ENCODE data around the gene SPPL2B. TPM values are rescaled to one million over a fixed set of nuclear protein-coding genes. Genes with fewer than 3 reads are reported as not detected.

Gene SPPL2B
- total RNA-seq, 2 experiments from 2014 or later, result 58.9 to 68.2 TPM

DNA sequence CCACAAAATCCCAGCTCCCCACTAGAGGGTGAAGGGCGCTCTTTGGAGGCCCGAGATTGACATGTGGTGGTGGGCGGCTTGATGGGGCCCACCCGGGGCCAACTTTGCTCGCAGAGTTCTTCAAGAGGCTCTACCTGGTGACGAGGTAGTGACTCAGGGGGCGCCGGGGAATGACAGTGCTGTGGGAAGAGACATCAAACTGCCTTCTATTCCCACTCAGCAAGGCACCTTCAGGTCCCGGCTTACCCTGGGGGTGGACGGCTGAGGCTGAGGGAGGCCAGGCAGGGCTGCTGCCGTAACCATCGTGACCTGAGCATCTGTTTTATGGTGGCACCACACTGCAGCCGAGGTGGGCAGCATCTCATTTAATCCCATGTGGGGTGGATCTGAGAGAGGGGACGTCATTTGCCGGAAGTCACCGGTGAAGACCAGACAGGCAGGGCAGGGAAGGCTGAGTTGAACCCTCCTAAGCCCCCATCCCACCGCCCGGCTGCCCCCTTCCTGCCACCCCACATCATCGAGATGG is 22.1 kb upstream of the SPPL2B start:
- H3K9me3 Mint-ChIP-seq, result no peaks in the 10 kb centered on the region
- POLR2A ChIA-PET, result interaction anchor here (1.0 to 1.4 kb wide), 2 partner anchors 24 to 29 kb away, joined by 3 read pairs; partner anchors contain the start of gene PEAK3

DNA sequence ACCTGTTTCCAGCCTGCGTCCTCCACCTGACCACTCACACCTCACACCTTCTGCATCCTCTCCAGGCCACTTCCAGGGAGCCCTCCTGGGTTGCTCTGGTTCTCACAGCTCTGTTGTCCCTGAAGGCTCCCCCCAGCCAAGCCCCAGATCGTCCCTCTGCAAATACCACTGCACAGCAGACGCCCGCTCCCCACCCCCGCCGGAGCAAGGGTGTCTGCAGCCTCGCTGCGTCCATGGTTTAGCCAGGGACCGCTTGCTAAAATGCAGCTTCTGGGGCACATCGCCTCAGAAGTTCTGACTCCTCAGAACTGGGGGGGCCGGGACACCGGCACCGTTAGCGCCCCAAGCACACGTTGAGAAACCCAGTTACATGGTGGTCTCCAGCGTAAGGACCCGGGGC is 21.5 kb upstream of the SPPL2B start:
- peaks cover 2% of the 10 kb centered on the region for H3K4me1 Mint-ChIP-seq
- POLR2A ChIA-PET, result interaction anchor here (1.4 kb wide), 1 partner anchor 25 kb away, joined by 3 read pairs; the partner anchor contains the start of gene PEAK3
- H3K9me3 Mint-ChIP-seq, result no peaks in the 10 kb centered on the region
- peaks cover 62% of the 10 kb centered on the region for H3K27me3 Mint-ChIP-seq
- no peak for DNase-seq
- H3K27ac Mint-ChIP-seq, result no peak overlapping the region
- H3K36me3 Mint-ChIP-seq (ENCODE audit: low read depth), result no peaks in the 10 kb centered on the region
- H3K4me3 Mint-ChIP-seq, result no peak overlapping the region
- CTCF ChIA-PET, result interaction anchor here (1.4 kb wide), 1 partner anchor 45 kb away, joined by 3 read pairs; no protein-coding TSS in a partner anchor

More for the DNA sequence above, 22.1 kb upstream of the SPPL2B start:
- DNase-seq, result no peak
- Mint-ChIP-seq H3K36me3 (ENCODE audit: low read depth) (no peaks in the 10 kb centered on the region), H3K27me3 (peaks cover 65% of the 10 kb centered on the region), H3K4me1 (peaks cover 2% of the 10 kb centered on the region), H3K27ac (no peak overlapping the region), H3K4me3 (no peak overlapping the region)
- CTCF ChIA-PET, result interaction anchor here (1.4 kb wide), 1 partner anchor 45 kb away, joined by 3 read pairs; no protein-coding TSS in a partner anchor

DNA sequence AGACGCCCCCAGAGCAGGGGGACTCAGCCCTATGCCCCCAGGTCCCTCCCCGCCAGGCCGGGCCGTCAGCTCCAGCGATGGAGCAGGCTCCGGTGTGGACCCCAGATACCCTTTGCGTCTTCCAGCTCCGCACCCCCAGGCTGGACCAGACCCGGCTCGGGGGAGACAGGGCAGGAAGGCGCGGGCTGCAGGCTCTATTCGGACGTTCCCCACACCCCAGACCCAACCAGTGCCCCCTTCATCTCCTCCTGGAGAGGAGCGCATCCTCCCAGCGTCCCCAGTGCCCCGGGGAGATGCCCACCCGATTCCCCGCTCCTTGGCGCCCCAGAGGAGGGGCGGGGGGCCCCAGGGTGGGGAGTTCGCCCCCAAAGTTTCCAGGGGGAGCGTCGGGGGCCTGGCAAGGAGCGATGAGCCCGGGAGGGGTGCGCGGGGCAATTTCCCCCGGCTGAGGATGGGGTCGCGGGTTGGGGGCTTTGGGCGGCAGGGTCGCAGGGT is 20.9 kb upstream of the SPPL2B start:
- POLR2A ChIA-PET, result no interaction called here
- DNase-seq, result no peak
- Mint-ChIP-seq H3K27ac (no peak overlapping the region), H3K4me3 (no peak overlapping the region), H3K27me3 (peaks cover 64% of the 10 kb centered on the region), H3K36me3 (ENCODE audit: low read depth) (no peaks in the 10 kb centered on the region), H3K4me1 (peaks cover 2% of the 10 kb centered on the region), H3K9me3 (no peaks in the 10 kb centered on the region)
- CTCF ChIA-PET, result no interaction called here

DNA sequence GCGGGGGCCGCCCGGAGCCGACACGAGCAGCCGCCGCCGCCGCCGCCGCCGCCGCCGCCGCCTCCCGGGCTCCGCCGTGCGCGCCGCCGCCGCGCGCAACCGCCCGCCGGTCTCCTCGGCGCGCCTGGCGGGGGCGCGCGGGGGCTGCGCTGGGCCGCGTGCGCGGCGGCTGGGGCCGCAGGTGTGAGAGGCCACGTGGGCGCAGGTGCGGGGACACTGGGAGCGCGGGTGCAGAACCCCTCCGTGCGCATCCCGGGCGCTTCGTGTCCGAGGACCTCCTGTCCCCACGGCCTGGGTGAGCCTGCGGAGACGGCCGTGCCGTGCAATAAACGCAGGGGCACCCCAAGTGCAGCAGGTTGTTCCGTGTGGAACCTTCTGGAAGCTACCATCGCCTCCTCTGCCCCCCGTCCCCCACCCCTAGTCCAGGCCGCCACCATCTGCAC is 20.3 kb upstream of the SPPL2B start, which contains the start of gene LINGO3:
Gene LINGO3, minus strand, starts transcription at position 41 of the 443 bp plus-strand sequence. CDS start 16,378 bp downstream, outside the sequence.
- ChIA-PET CTCF (no interaction called here), POLR2A (no interaction called here)
- Mint-ChIP-seq H3K36me3 (ENCODE audit: low read depth) (no peaks in the 10 kb centered on the region), H3K27me3 (peaks cover 62% of the 10 kb centered on the region), H3K4me3 (no peak within 1 kb of the TSS), H3K9me3 (no peaks in the 10 kb centered on the region), H3K27ac (no peak within 1 kb of the TSS), H3K4me1 (peaks cover 2% of the 10 kb centered on the region)
- DNase-seq, result no peak

DNA sequence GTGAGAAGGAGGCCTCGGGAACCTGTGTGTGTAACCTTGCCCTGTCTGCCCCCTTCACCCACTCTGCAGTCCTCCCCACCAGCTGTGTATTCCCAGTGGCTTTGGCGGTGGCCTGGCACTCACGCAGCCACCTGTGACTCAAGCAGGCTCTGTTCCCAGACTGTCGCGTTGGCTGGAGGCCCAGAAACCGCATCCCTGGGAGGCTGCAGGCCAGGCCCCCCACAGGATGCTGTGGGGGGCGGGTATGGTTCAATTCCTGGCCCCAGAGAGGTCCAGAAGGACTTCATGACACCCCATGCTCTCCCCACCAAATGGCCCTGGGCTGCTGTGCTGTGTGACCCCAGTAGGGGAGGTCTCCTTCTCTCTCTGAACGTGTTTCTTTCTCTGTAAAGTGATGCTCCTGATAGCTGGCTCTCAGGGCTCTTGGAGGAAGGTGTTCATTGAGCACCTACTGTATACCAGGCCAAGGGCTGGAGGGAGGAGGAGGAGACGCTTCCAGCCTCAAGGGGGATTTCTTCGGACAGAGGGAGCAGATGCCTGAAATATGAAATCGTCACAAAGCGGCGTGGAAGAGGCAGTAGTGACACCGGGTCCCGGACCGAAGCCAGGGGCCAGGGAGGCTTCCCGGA is 18.6 kb upstream of the SPPL2B start:
- peaks cover under 1% of the 10 kb centered on the region for H3K36me3 Mint-ChIP-seq (ENCODE audit: low read depth)
- ChIA-PET POLR2A (interaction anchor here (1.0 kb wide), 1 partner anchor 153 kb away, joined by 4 read pairs; no protein-coding TSS in a partner anchor), CTCF (no interaction called here)
- no peak overlapping the region for H3K27ac Mint-ChIP-seq
- H3K4me1 Mint-ChIP-seq, result peaks cover 2% of the 10 kb centered on the region
- no peak overlapping the region for H3K4me3 Mint-ChIP-seq
- H3K27me3 Mint-ChIP-seq, result peaks cover 59% of the 10 kb centered on the region
- no peak for DNase-seq
- peaks cover 6% of the 10 kb centered on the region for H3K9me3 Mint-ChIP-seq

DNA sequence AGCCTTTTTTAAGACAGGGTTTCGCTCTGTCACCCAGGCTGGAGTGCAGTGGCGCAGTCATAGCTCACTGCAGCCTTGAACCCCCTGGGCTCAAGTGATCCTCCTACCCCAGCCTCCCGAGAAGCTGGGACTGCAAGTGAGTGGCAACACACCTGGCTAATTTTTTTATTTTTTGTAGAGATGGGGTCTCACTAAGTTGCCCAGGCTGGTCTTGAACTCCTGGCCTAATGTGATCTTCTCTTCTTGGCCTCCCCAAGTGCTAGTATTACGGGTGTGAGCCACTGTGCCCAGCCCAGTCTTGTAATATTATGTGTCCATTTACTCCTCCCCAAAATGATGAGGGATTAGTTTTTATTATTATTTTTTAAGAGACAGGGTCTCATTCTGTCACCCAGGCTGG is 17.4 kb upstream of the SPPL2B start:
- CTCF ChIA-PET, result interaction anchor here (1.2 kb wide), 1 partner anchor 36 kb away, joined by 3 read pairs; no protein-coding TSS in a partner anchor
- H3K27me3 Mint-ChIP-seq, result peaks cover 54% of the 10 kb centered on the region

DNA sequence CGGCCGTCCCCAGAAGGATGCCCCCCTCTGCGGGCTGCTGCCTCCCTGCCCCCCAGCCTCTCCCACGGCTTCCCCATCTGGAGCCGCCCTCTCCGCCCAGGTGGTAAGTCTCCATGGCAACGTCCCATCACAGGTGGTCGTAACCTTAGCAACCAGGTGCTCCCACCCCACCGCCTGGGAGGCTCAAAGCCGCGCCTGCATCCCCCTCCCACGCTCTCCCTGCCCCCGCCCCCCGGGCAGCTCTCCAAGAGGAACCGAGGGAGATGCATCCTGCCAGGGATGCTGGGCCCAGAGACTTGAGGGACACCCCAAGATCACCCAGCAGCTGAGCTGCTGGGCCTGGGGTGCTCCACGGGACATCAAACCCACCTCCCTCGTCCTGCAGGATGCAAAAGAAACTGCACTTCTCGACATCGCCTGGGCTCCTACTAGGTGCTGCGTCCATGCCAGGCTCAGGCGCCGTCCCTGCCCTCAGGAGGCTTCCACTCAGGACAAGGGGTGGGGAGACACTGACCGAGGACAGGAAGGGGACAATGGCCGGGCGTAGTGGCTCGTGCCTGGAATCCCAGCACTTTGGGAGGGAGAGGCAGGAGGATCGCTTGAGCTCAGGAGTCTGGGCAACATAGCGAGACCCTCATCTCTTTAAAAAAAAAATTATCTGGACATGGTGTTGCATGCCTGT is 15.5 kb upstream of the SPPL2B start:
- POLR2A ChIA-PET, result no interaction called here
- peaks cover 4% of the 10 kb centered on the region for H3K36me3 Mint-ChIP-seq (ENCODE audit: low read depth)
- DNase-seq, result no peak

More for the DNA sequence above, 17.4 kb upstream of the SPPL2B start:
- H3K36me3 Mint-ChIP-seq (ENCODE audit: low read depth), result peaks cover 4% of the 10 kb centered on the region
- H3K9me3 Mint-ChIP-seq, result peaks cover 14% of the 10 kb centered on the region
- DNase-seq, result no peak
- H3K4me3 Mint-ChIP-seq, result no peak overlapping the region
- peaks cover 2% of the 10 kb centered on the region for H3K4me1 Mint-ChIP-seq
- POLR2A ChIA-PET, result interaction anchor here (1.0 kb wide), 1 partner anchor 17 kb away, joined by 4 read pairs; the partner anchor contains the start of gene LSM7
- no peak overlapping the region for H3K27ac Mint-ChIP-seq

DNA sequence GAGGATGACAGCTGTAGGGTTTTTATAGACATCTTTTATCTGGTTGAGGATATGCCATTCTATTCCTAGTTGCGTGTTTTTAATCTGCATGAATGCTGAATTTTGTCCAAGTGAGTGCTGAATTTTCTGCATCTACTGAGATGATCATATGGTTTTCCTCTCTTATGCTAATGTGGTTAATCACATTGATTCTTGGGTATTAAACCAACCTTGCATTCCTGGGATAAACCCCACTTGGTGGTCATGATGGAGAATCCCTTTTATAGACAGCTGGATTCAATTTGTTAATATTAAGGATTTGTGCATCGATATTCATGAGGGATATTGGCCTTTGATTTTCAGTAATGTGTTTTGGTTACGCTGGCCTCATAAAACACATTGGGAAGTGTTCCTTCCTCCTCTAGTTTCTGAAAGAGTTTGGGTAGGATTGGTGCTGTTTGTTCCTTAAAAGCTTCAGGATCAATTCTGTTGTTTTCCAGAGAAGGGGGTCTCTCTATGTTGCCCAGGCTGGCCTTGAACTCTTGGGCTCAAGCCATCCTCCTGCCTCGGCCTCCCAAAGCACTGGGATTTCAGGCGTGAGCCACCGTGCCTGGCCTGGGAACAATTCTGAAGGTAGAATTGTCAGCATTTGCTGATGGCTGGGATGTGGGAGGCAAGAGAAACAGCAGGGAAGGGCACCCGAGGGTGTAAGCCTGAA is 13.2 kb upstream of the SPPL2B start:
- Mint-ChIP-seq H3K36me3 (ENCODE audit: low read depth) (peaks cover 4% of the 10 kb centered on the region), H3K4me1 (no peaks in the 10 kb centered on the region), H3K27ac (no peak overlapping the region), H3K4me3 (no peak overlapping the region), H3K9me3 (peaks cover 14% of the 10 kb centered on the region), H3K27me3 (peaks cover 27% of the 10 kb centered on the region)
- no peak for DNase-seq
- CTCF ChIA-PET, result interaction anchor here (0.8 to 1.4 kb wide), 3 partner anchors 20 to 296 kb away, joined by 3 to 4 read pairs (median 3); no protein-coding TSS in a partner anchor
- POLR2A ChIA-PET, result interaction anchor here (1.6 kb wide), 1 partner anchor 12 kb away, joined by 7 read pairs; no protein-coding TSS in a partner anchor

More for the DNA sequence above, 15.5 kb upstream of the SPPL2B start:
- CTCF ChIA-PET, result interaction anchor here (0.7 kb wide), 1 partner anchor 54 kb away, joined by 3 read pairs; no protein-coding TSS in a partner anchor
- Mint-ChIP-seq H3K9me3 (peaks cover 14% of the 10 kb centered on the region), H3K27me3 (peaks cover 43% of the 10 kb centered on the region), H3K27ac (no peak overlapping the region), H3K4me1 (peaks cover 2% of the 10 kb centered on the region), H3K4me3 (no peak overlapping the region)

DNA sequence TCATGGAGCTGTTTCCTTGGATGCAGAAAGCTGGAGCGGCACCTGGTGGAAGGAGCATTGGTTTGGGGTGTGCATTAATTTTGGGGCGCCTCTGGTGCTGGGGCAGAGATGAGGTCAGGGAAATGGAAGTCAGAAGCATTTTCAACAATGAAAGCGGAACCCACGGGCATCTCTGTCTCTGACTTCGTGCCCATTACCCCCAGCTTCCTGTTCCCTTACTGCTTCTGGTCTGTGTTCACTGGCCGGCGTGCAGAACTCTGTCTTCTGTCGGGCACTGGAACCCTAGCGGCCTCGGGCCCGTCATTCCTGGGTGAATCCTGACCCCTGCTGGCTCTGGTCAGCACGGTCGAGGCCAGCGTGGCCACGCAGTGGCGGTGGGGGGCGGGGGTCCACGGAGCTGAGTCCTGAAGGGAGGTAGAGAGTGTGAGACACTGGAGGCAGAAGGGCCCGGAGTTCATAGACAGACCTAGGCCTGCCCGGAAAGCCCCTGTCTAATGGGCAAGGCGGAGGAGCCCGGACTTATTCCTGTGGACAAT is 12.6 kb upstream of the SPPL2B start:
- ChIA-PET CTCF (interaction anchor here (0.6 to 1.4 kb wide), 4 partner anchors 21 to 295 kb away, joined by 3 to 4 read pairs (median 3); no protein-coding TSS in a partner anchor), POLR2A (interaction anchor here (1.6 kb wide), 1 partner anchor 12 kb away, joined by 7 read pairs; no protein-coding TSS in a partner anchor)
- Mint-ChIP-seq H3K4me1 (no peaks in the 10 kb centered on the region), H3K27me3 (peaks cover 23% of the 10 kb centered on the region), H3K36me3 (ENCODE audit: low read depth) (peaks cover 4% of the 10 kb centered on the region), H3K9me3 (peaks cover 14% of the 10 kb centered on the region), H3K27ac (no peak overlapping the region), H3K4me3 (no peak overlapping the region)
- peak; percentile 35 for DNase-seq

DNA sequence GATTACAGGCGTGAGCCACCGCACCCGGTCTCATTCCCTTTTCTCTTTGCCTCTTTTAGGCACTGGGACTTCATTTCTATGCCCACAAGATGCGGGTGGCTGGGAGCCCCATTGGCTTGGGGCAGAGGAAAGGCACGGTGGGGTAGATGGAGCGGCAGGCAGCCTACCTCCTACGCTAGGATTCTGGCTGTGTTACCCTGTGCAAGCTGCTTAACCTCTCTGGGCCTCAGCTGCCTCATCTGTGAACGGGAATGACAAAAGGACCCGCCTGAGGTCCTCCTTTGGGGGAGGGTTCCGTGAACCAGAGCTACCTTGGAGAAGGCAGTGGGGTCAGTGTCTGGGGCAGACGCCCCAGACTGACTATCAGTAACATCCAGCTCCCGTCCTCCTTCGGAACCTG is 11.2 kb upstream of the SPPL2B start:
- H3K9me3 Mint-ChIP-seq, result peaks cover 14% of the 10 kb centered on the region
- H3K27ac Mint-ChIP-seq, result no peak overlapping the region
- ChIA-PET POLR2A (no interaction called here), CTCF (interaction anchor here (1.3 kb wide), 1 partner anchor 75 kb away, joined by 3 read pairs; no protein-coding TSS in a partner anchor)
- no peaks in the 10 kb centered on the region for H3K4me1 Mint-ChIP-seq
- DNase-seq, result no peak
- H3K36me3 Mint-ChIP-seq (ENCODE audit: low read depth), result peaks cover 4% of the 10 kb centered on the region
- peaks cover 20% of the 10 kb centered on the region for H3K27me3 Mint-ChIP-seq
- no peak overlapping the region for H3K4me3 Mint-ChIP-seq

DNA sequence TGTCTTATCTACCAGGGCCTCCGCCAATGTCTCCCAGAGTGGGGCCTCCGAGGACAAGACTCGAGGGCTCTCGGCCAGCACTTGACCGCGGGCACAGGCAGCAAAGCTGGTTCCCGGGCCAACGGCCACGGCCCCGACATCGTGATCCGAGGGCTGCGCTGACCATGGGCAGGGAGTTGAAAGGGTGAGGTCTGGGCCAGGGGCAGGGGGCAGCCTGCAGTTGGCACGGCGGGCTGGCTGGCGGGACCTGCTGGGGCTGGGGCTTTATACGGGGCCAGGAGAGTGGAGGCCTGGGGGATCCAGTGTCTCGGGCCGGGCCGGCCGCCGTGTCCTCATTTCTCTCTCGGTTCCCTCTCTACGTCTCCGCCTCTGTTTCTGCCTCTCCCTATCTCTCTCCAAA is 10.7 kb upstream of the SPPL2B start:
- Mint-ChIP-seq H3K9me3 (peaks cover 14% of the 10 kb centered on the region), H3K36me3 (ENCODE audit: low read depth) (peaks cover 4% of the 10 kb centered on the region), H3K27me3 (peaks cover 18% of the 10 kb centered on the region), H3K4me1 (no peaks in the 10 kb centered on the region), H3K27ac (no peak overlapping the region), H3K4me3 (no peak overlapping the region)
- ChIA-PET CTCF (interaction anchor here (1.3 kb wide), 1 partner anchor 75 kb away, joined by 3 read pairs; no protein-coding TSS in a partner anchor), POLR2A (no interaction called here)
- no peak for DNase-seq

DNA sequence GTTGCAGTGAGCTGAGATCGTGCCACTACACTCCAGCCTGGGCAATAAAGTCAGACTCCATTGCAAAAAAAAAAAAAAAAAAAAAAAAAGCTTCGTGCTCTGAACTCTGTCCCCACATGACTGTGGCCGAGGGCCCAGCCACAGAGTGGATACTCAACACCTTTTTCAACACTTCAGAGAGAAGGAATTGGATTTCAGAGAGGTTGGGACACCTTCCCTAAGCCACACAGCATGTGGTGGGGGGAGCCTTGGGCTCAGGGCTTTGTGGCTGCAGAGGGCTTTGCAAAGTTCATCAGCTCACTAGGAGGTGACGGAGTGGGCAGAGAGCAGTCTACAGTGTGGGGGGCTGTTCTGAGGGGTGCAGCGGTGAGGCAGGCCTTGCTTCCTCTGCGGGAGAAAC is 9.6 kb upstream of the SPPL2B start:
- Mint-ChIP-seq H3K27me3 (peaks cover 10% of the 10 kb centered on the region), H3K4me3 (no peak overlapping the region), H3K9me3 (peaks cover 14% of the 10 kb centered on the region), H3K36me3 (ENCODE audit: low read depth) (peaks cover 4% of the 10 kb centered on the region), H3K4me1 (no peaks in the 10 kb centered on the region), H3K27ac (no peak overlapping the region)
- POLR2A ChIA-PET, result interaction anchor here (1.6 kb wide), 1 partner anchor 9 kb away, joined by 6 read pairs; the partner anchor contains the start of gene LSM7
- DNase-seq, result no peak
- CTCF ChIA-PET, result interaction anchor here (0.7 kb wide), 1 partner anchor 41 kb away, joined by 3 read pairs; no protein-coding TSS in a partner anchor

All from activated CD4-positive, alpha-beta memory T cell treated with anti-CD3 and anti-CD28 coated beads, Interleukin-2, amount 10 ng/mL, durations not matched to agents 7 days and 5 days (primary cell).